Stimulated activated CD4-positive, alpha-beta T cell treated with anti-CD3 and anti-CD28 coated beads, Interleukin-4, amount 100 ng/mL, for 4 hours (primary cell): ENCODE data around the gene MYO9B.
A peak's percentile ranks its signal among the peaks of the same experiment; 100 is the strongest.
"Not testable (repeated sequence)": the region's sequence is repeated elsewhere in the genome, so short reads cannot be mapped to it uniquely, and the experiment has no call there.

Experiments used
- DNase-seq, 2 experiments: peaks; one replicate each; pipeline ENCODE4 v3.0.0-alpha.2; 2020

MYO9B gene

DNA sequence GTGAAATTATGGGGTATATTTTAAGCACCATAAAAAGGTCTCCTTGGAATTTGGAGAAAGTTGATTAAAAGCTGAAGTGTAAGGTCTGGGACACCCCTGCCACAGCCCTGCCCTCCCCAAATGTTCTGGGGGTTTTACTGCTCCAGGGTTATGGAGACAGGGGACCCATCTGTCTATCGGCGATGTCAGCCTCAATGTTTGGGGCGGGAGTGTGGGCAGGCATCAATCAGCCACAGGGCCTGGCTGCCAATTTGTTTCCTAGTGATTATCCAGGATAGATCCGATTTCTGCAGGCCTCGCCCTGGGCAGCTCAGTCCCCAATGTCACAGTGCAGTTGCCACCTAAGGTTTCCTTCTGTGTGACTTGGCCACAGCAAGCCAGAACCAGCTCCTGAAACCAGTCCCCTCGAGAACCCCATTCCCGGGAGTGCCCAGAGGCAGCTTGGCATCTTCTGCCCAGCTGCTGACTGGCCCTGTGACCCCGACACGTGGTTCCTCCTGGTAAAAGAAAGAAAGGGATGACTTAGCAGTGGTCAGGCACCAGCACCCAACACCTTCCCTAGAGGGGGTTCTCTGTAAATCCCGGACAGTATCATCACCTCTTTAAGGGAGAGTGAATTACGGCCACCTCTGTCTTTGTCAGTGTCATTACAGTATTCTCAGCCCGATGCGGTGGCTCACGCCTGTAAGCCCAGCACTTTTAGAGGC is 41.6 kb downstream of the MYO9B start:
- no peak for DNase-seq

DNA sequence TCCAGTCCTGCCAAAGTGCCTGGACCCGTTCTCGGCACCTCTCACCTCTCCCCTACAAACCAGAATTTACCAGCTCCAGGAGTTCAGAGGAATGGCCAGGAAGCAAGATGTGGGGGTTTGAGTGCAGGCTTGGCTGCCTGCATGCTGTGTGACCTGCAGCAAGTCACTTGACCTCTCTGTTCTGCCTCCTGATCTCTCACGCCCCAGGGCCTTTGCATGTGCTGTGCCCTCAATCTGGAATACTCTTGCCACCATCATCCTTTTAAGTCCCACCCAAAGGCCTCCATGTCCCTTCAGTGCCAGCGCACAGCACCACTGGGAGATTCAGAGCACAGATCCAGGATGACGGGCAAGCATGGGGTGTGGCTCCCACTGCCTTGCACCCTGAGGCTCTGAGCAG is 43.4 kb downstream of the MYO9B start:
- DNase-seq: no peak

GRCh38 chr19:17121736-17122293 is 46.2 kb downstream of the MYO9B start:
- DNase-seq: no peak

GRCh38 chr19:17123041-17123440 is 47.5 kb downstream of the MYO9B start:
- DNase-seq: no peak

DNA sequence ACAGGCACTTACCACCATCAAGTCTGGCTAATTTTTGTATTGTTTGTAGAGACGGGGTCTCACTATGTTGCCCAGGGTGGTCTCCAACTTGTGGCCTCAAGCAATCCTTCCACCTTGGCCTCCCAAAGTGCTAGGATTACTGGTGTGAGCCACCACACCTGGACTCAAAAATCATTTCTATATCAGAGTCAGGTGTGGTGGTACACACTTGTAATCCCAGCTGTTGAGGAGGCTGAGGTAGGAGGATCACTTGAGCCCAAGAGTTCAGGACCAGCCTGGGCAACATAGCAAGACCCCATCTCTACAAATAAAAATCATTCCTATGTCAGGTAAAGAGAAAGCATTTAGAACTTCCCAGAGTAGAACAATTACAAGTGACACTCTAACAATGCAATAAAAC is 48.4 kb downstream of the MYO9B start:
- no peak for DNase-seq

DNA sequence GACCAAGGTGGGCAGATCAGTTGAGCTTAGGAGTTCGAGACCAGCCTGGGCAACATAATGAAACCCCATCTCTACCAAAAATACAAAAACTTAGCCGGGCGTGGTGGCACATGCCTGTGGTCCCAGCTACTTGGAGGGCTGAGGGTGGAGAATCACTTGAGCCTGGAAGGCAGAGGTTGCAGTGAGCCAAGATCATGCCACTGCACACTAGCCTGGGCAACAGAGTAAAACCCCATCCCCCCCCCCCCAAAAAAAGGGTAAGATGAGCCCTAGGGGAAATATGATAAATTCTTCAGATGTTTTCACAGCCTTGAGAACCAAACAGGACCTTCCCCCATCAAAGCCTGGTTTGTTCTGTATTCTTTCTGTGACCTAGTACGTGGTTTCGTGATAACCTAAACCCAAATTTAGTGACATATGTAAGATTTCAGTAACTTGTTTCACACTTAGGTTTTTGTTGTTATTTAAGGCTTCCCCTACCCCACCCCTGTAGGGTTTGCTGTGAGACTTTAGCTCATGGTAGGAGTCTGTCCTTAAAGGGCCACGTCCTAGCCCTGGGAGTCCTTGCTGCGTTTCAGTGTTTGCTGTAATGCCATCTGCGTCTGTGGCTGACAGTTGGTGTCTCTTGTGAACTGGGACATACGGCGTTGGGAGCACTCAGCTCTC is 49.6 kb downstream of the MYO9B start:
- peak in 1 of 2 experiments; percentile 7 for DNase-seq

GRCh38 chr19:17125728-17126677 is 50.4 kb downstream of the MYO9B start:
- peak; percentile 35 to 66 for DNase-seq

DNA sequence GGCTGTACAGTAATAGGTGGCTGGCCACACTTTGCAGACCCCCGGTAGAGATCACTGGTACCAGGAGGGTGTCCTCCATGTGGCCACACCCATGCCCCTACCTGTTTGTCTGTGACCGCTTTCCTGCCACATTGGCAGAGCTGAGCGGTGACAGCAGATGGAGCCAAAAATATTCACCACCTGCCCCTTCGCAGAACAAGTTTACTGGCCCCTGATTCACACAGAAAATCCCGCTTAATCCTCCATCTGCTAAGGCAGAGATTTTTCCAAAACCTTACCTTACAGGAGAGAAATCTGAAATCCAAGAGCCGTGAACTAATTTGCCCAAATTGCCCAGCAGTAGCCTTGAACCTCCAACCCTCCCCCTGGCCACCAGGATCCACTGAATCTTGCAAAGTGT is 52.1 kb downstream of the MYO9B start:
- no peak for DNase-seq

DNA sequence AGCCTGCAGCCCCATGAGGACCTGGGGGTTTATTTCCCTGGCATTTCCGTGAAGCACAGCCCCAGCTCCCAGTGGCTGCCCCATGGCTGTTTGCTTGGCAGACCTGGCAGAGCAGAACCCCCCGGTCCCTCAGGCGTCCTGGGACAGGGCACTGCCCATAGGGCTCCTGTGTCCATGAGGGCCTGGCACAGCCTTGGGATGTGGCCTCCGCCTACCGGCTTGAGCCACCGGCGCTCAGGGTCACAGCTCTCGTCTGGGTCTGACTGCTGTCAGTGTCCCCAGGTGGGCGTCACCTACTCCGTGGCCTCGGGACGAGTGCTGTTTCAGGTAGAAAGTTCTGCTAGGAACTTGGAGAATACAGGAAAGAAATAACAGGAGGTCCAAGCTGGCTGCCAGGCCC is 52.8 kb downstream of the MYO9B start:
- no peak for DNase-seq

DNA sequence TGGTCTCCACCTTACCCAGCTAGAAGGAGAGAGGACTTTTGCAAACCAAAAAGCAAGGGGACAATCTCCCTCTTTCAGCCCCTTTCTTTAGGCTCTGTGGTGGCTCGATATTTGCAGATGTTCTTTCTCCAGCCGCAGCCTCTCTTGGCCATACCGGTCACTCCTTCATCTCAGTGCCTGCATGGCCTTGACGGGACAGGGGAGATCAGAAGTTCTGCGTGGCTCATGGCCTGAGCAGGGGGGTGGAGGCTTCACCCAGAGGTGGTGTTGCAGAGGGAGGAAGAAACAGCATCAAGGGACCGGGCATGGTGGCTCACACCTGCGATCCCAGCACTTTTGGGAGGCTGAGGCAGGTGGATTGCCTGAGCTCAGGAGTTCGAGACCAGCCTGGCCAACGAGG is 53.2 kb downstream of the MYO9B start:
- DNase-seq: no peak

DNA sequence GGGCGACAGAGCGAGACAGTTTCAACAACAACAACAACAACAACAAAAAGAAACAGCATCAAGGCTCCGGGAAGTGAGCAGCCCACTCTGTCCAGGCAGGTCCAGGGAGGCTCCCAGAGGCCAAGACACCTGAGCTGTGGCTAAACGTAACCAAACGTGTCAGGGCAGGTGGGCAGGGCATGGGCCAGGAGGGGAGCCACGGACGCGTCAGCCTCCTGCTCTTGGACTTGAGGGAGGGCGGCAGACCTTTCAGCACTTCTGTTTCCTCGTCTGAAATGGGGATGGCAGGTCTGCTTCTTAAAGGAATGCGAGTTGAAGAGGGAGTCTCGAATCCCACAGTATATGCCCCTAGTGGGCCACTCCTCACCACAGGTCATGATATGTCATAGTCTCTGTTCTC is 53.8 kb downstream of the MYO9B start:
- no peak for DNase-seq

DNA sequence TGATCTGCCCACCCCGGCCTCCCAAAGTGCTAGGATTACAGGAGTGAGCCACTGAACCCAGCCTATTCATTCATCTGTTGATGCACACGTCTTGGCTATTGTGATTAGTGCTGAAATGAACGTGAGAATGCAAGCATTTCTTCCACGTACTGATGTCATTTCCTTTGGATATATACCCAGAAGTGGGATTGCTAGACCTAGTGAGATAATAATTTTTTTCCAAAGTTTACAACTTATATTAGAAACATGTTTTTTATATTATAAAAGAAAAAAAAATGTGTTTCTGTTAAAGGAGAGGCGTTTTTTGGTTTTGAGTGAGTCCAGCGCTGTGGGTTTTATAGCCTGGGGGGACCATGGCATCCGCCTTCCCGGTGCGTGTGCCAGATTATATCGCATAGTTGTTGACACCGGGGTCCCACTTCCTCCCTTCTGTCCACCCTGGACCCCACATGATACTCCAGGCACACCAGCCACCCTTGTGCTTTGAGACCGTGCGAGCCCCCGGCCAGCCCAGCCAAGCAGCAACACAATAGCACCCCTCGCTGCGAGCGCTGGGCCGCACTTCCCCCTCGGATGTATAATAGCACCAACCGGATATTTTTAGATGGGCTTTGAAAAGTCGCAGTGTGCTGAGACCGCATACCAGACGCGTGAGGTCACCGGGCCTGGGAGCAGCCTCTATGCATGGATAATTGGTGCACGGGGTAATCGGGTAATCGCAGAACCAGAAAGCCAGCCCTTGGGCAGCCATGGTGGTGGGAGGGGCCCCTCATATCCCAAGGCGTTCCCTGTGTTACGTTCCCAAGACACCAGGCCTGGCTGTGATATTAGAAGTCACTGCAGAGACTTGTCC is 59.6 kb downstream of the MYO9B start:
- no peak for DNase-seq

- no peak for DNase-seq
These were observed 60.4 kb downstream of the MYO9B start for GRCh38 chr19:17136021-17136420.

DNA sequence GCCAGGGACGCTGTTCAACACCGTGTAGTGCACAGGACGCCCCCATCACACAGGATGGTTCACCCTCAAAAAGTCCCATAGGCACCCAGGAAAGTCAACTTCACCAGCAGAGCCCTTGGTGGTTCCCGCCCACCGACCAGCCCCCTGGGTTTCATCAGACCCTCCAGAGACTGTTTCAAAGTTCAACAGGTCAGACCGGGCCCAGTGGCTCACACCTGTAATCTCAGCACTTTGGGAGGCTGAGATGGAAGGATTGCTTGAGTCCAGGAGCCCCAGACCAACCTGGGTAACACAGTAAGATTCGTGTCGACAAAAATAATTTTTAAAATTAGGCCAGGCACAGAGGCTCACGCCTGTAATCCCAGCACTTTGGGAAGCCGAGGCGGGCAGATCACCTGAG is 61.0 kb downstream of the MYO9B start:
- no peak for DNase-seq

- DNase-seq: no peak
These were observed 61.8 kb downstream of the MYO9B start for GRCh38 chr19:17137417-17137816.

GRCh38 chr19:17138052-17138846 is 62.7 kb downstream of the MYO9B start:
- not testable (repeated sequence) for DNase-seq

- DNase-seq: no peak
These were observed 63.5 kb downstream of the MYO9B start for GRCh38 chr19:17138937-17139598.

GRCh38 chr19:17144771-17145170 is 69.2 kb downstream of the MYO9B start:
- DNase-seq: not testable (repeated sequence)

GRCh38 chr19:17145546-17146497 is 70.2 kb downstream of the MYO9B start:
- DNase-seq: no peak

GRCh38 chr19:17148130-17148529 is 72.6 kb downstream of the MYO9B start:
- no peak for DNase-seq
